Suprapubic skin (tissue), 3 donors: ENCODE results near the gene TANGO2.

Experiments used
- POLR2AphosphoS5 ChIP-seq, 3 donors: sonication (generic); formaldehyde crosslinking; IDR thresholded peaks; one replicate each; pipeline ENCODE4 v1.6.1; 2017; ENCODE audit warnings: antibody characterized with exemption in 3 of 3
- TF ChIP-seq, protein P1 (sequence below), 2 donors: fragments of 200-600 bp in 1 of 2; fragments of 450-650 bp in 1 of 2; sonication (generic) in 1 of 2; IDR thresholded peaks; one replicate each; pipeline ENCODE4 v1.5.1; 2016 to 2019; ENCODE audit warnings: antibody characterized with exemption in 2 of 2, mild to moderate bottlenecking in 1 of 2, moderate library complexity in 1 of 2

DNA sequence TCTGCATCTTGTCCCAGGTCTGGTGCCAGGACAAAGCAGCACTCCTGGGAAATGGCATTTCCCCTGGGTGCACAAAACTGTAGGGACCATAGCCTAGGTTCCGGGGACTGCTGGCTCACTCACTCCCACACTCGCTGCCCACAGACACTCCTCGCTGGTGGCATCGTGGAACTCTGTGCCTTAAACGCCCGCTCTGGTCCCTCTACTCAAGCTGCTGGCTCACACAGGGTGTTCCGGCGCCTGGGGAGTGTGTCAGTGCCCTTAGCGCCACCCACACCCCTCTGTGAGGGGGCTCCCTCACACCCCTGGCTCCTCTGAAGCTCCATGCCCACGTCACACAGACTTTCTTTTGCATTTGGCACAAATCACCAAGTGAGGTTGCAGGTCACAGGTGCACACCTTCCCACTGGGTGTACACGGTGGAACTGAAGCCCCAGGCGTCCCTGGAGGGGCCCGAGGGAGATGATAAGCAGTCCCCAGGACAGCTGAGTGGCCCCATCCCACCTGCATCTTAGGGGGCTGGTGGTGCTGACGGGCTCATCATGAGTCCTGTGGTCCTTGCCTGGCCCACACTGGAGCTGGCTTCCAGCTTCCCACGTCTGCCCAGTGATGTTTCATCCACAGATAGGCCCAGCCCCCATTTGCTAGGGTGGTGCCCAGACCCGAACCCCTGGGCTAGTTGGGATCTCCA lies 35.9 kb downstream of the TANGO2 start:
- no peak for TF ChIP-seq POLR2AphosphoS5 (IDR thresholded peaks at IDR 0.05)
- TF ChIP-seq, protein P1, sequence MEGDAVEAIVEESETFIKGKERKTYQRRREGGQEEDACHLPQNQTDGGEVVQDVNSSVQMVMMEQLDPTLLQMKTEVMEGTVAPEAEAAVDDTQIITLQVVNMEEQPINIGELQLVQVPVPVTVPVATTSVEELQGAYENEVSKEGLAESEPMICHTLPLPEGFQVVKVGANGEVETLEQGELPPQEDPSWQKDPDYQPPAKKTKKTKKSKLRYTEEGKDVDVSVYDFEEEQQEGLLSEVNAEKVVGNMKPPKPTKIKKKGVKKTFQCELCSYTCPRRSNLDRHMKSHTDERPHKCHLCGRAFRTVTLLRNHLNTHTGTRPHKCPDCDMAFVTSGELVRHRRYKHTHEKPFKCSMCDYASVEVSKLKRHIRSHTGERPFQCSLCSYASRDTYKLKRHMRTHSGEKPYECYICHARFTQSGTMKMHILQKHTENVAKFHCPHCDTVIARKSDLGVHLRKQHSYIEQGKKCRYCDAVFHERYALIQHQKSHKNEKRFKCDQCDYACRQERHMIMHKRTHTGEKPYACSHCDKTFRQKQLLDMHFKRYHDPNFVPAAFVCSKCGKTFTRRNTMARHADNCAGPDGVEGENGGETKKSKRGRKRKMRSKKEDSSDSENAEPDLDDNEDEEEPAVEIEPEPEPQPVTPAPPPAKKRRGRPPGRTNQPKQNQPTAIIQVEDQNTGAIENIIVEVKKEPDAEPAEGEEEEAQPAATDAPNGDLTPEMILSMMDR (IDR thresholded peaks at IDR 0.05), result no peak
